Endothelial cell of umbilical vein (primary cell): ENCODE measurements around the gene HK1. TPM values are rescaled to one million over a fixed set of nuclear protein-coding genes. Genes with fewer than 3 reads are reported as not detected.

Experiments used
- BruUV-seq: library from RNA; stranded (reverse); fragments of 400-500 nt; replicated peaks from 2 replicates; lab custom pipeline; 2021; lab: Mats Ljungman, UMichigan
- CTCF ChIA-PET: fragments of 300-600, 350-600 bp; sonication (Branson Sonifier 250); formaldehyde crosslinking; loops from one replicate; lab custom pipeline; 2021; ENCODE audit warnings: antibody characterized with exemption, inconsistent platforms; lab: Charles Lee
- POLR2A ChIA-PET: fragments of 300-600, 350-600 bp; sonication (Branson Sonifier 250); formaldehyde crosslinking; loops from one replicate; lab custom pipeline; 2021; ENCODE audit warnings: antibody characterized with exemption, inconsistent platforms; lab: Charles Lee
- DNase-seq: peaks from one replicate; pipeline ENCODE4 v3.0.0-alpha.2; 2011; ENCODE audit warnings: low read depth, low spot score
- FAIRE-seq: peaks from 2 replicates; lab custom pipeline; 2011; peaks lifted over from hg19 to GRCh38; lab: Jason Lieb, UNC
- H2AFZ ChIP-seq: 2 replicates; pipeline ENCODE4 v1.6.0; 2012; ENCODE audit warnings: low read depth, low read length, control low read depth, inconsistent platforms
- H3K27ac ChIP-seq: 2 replicates; pipeline ENCODE4 v1.5.1; 2011; ENCODE audit warnings: low read depth, mild to moderate bottlenecking, control low read depth, low read length, moderate library complexity; ENCODE audit not compliant: insufficient read depth
- H3K27me3 ChIP-seq, 2 experiments: 2 replicates each; pipeline versions ENCODE4 v1.6.0 to v1.6.1; 2011; ENCODE audit warnings: low read length in 2 of 2, mixed read lengths in 1 of 2; ENCODE audit not compliant: control insufficient read depth in 2 of 2, insufficient read depth in 2 of 2
- H3K36me3 ChIP-seq, 2 experiments: 2 replicates in 1 of 2; 3 replicates in 1 of 2; pipeline ENCODE4 v1.5.1; 2011; ENCODE audit warnings: low read length in 2 of 2, mild to moderate bottlenecking in 1 of 2, moderate library complexity in 1 of 2; ENCODE audit not compliant: control insufficient read depth in 2 of 2, insufficient read depth in 2 of 2; ENCODE audit errors: extremely low read depth in 1 of 2
- H3K4me1 ChIP-seq: 3 replicates; pipeline ENCODE4 v1.5.1; 2011; ENCODE audit warnings: mild to moderate bottlenecking, low read length; ENCODE audit not compliant: control insufficient read depth, insufficient read depth; ENCODE audit errors: extremely low read depth
- H3K4me2 ChIP-seq: 2 replicates; pipeline ENCODE4 v1.6.1; 2011; ENCODE audit warnings: low read length, control low read depth, mixed read lengths; ENCODE audit not compliant: insufficient read depth
- H3K4me3 ChIP-seq, 3 experiments: fragments of 200-600 bp in 1 of 3; sonication (generic), shearing (Covaris generic) in 1 of 3; replicated peaks in 1 of 3; 2 replicates each; pipeline ENCODE4 v1.5.1; 2011 to 2016; ENCODE audit warnings: control low read depth in 3 of 3, low read length in 3 of 3, mild to moderate bottlenecking in 2 of 3, inconsistent platforms in 1 of 3, low read depth in 1 of 3, moderate library complexity in 1 of 3; ENCODE audit not compliant: insufficient read depth in 1 of 3
- H3K79me2 ChIP-seq: 2 replicates; pipeline ENCODE4 v1.6.0; 2012; ENCODE audit warnings: low read length, inconsistent platforms; ENCODE audit not compliant: control insufficient read depth, insufficient read depth
- H3K9ac ChIP-seq: replicated peaks from 2 replicates; pipeline ENCODE3; 2011; ENCODE audit warnings: low read length, control low read depth; ENCODE audit not compliant: insufficient read depth; ENCODE audit errors: extremely low read depth
- H3K9me1 ChIP-seq: replicated peaks from 3 replicates; pipeline ENCODE4 v1.6.0; 2011; ENCODE audit warnings: mild to moderate bottlenecking, low read length; ENCODE audit not compliant: control insufficient read depth, insufficient read depth; ENCODE audit errors: extremely low read depth
- H3K9me3 ChIP-seq: replicated peaks from 2 replicates; pipeline ENCODE4 v1.5.1; 2012; ENCODE audit warnings: low read length, inconsistent platforms; ENCODE audit not compliant: control insufficient read depth, insufficient read depth
- H4K20me1 ChIP-seq: replicated peaks from 2 replicates; pipeline ENCODE3; 2011; ENCODE audit warnings: mild to moderate bottlenecking, low read length; ENCODE audit not compliant: control insufficient read depth, insufficient read depth; ENCODE audit errors: extremely low read depth
- EZH2 ChIP-seq: IDR thresholded peaks from 2 replicates; pipeline ENCODE4 v1.6.1; 2012; ENCODE audit warnings: borderline replicate concordance, low read depth, mild to moderate bottlenecking, moderate library complexity, low read length, inconsistent platforms; ENCODE audit not compliant: severe bottlenecking
- FOS ChIP-seq: IDR thresholded peaks from 2 replicates; pipeline ENCODE4 v1.6.1; 2011; ENCODE audit warnings: mild to moderate bottlenecking, low read length, moderate library complexity, borderline replicate concordance; ENCODE audit not compliant: insufficient read depth
- GATA2 ChIP-seq: IDR thresholded peaks from 2 replicates; pipeline ENCODE4 v1.7.0; 2011; ENCODE audit warnings: low read depth, mild to moderate bottlenecking, moderate library complexity, mixed read lengths, low read length; ENCODE audit not compliant: insufficient read length, insufficient read depth
- JUN ChIP-seq: IDR thresholded peaks from 2 replicates; pipeline ENCODE4 v1.6.1; 2011; ENCODE audit warnings: borderline replicate concordance, low read depth; ENCODE audit not compliant: insufficient read length, insufficient read depth
- MYC ChIP-seq: IDR thresholded peaks from one replicate; pipeline ENCODE4 v1.6.1; 2011; ENCODE audit warnings: mild to moderate bottlenecking, low read depth, low read length
- POLR2A ChIP-seq: IDR thresholded peaks from 2 replicates; pipeline ENCODE4 v1.6.1; 2012; ENCODE audit warnings: low read depth, mild to moderate bottlenecking, control low read depth, low read length
- POLR2AphosphoS5 ChIP-seq: IDR thresholded peaks from 2 replicates; pipeline ENCODE4 v1.6.1; 2012; ENCODE audit warnings: low read depth, mild to moderate bottlenecking, control low read depth, low read length, moderate library complexity; ENCODE audit not compliant: insufficient read depth
- dilution Hi-C: fragments of 300-500 bp; cut with MboI; formaldehyde crosslinking; loops from one replicate; pipeline ENCODE4 v1.15.0; 2019; ENCODE audit warnings: low sequenced_read_pairs; ENCODE audit not compliant: extremely low pct_ligation_motif_present
- intact Hi-C: fragments of 100-400 bp; cut with micrococcal nuclease; formaldehyde crosslinking; loops from one replicate; pipeline ENCODE4 v1.10.0; 2022
- polyA plus RNA-seq, 4 experiments: library from polyadenylated mRNA; depleted of rRNA in 3 of 4; stranded (reverse) in 3 of 4; unstranded in 1 of 4; fragments of >200 nt; gene quantifications; 2 replicates each; pipeline versions ENCODE4 v1.2.1 to v1.2.3, GENCODE V29; 2011 to 2012; ENCODE audit warnings: missing spikeins in 1 of 4
- total RNA-seq: library from RNA; stranded (reverse); gene quantifications from 2 replicates; pipeline ENCODE4 v1.2.3, GENCODE V29; 2021
- TF ChIP-seq, protein P1 (sequence below): IDR thresholded peaks from 2 replicates; pipeline ENCODE4 v1.6.1; 2011; ENCODE audit not compliant: insufficient read depth, insufficient read length
- TF ChIP-seq, protein P2 (sequence below), 2 donors: IDR thresholded peaks; 1 replicate in 1 of 2; 2 replicates in 1 of 2; pipeline ENCODE4 v1.5.1; 2011; ENCODE audit warnings: low read length in 2 of 2, mild to moderate bottlenecking in 2 of 2, moderate library complexity in 2 of 2, control low read depth in 1 of 2, inconsistent platforms in 1 of 2, low read depth in 1 of 2; ENCODE audit not compliant: insufficient read depth in 1 of 2; ENCODE audit errors: extremely low read depth in 1 of 2

HK1 gene
- total and polyA plus RNA-seq, 2 donors (not counting 3 experiments of a cell fraction or from before 2014, with no cell fraction given): 50.8 to 121 TPM

DNA sequence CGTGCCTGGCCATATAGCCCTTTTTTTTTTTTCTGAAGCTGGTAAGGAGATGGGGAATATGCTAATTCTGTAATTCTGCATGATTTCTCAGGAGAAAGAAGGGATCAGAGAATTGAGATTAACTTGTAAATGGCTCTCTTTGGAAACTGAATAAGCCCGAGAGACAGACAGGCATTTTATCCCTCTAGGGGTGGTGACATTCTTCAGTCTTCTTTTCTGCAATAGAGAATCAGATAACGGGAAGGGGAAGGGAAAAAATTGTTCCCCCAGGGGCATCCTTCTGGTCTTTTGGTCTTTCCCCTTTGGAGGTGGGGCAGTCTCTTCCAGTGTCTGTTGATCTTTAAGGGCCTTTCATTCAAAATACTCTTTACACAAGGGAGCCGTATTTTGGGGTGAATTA, 34.2 kb downstream of the HK1 start:
- Histone ChIP-seq H3K4me3 (no peak overlapping the region), H3K27me3 (no peaks in the 10 kb centered on the region), H3K9me1 (no peaks in the 10 kb centered on the region), H3K27ac (no peak overlapping the region), H3K9ac (no peak overlapping the region), H3K4me2 (no peak overlapping the region), H4K20me1 (no peaks in the 10 kb centered on the region), H3K4me1 (peaks cover 15% of the 10 kb centered on the region), H3K9me3 (no peaks in the 10 kb centered on the region), H2AFZ (no peak overlapping the region), H3K79me2 (no peaks in the 10 kb centered on the region), H3K36me3 (no peaks in the 10 kb centered on the region)
- no TSS peak for BruUV-seq
- dilution Hi-C loops: loop anchor here (10.0 kb wide), 1 partner anchor 52 kb away; no protein-coding TSS in a partner anchor
- ChIA-PET POLR2A (no interaction called here), CTCF (no interaction called here)
- FAIRE-seq (no peak), DNase-seq (no peak)
- TF ChIP-seq JUN: no peak
- TF ChIP-seq, protein P1, sequence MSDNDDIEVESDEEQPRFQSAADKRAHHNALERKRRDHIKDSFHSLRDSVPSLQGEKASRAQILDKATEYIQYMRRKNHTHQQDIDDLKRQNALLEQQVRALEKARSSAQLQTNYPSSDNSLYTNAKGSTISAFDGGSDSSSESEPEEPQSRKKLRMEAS: no peak
- no peak for TF ChIP-seq POLR2A
- no peak for TF ChIP-seq EZH2
- no peak for TF ChIP-seq MYC
- TF ChIP-seq, protein P2, sequence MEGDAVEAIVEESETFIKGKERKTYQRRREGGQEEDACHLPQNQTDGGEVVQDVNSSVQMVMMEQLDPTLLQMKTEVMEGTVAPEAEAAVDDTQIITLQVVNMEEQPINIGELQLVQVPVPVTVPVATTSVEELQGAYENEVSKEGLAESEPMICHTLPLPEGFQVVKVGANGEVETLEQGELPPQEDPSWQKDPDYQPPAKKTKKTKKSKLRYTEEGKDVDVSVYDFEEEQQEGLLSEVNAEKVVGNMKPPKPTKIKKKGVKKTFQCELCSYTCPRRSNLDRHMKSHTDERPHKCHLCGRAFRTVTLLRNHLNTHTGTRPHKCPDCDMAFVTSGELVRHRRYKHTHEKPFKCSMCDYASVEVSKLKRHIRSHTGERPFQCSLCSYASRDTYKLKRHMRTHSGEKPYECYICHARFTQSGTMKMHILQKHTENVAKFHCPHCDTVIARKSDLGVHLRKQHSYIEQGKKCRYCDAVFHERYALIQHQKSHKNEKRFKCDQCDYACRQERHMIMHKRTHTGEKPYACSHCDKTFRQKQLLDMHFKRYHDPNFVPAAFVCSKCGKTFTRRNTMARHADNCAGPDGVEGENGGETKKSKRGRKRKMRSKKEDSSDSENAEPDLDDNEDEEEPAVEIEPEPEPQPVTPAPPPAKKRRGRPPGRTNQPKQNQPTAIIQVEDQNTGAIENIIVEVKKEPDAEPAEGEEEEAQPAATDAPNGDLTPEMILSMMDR (IDR thresholded peaks at IDR 0.05; ENCODE audit: extremely low read depth in 1 of 2, insufficient read depth in 1 of 2, low read depth in 1 of 2, low read length in 2 of 2): no peak
- no peak for TF ChIP-seq POLR2AphosphoS5
- no peak for TF ChIP-seq GATA2
- TF ChIP-seq FOS: no peak
- intact Hi-C loops: no loop called here
